B cell (primary cell): Measurements from ENCODE around the gene FGFRL1. TPM values are rescaled to one million over a fixed set of nuclear protein-coding genes. Genes with fewer than 3 reads are reported as not detected.

Experiments
- ATAC-seq: fragments of 200-7000 bp; cut with Tn5 transposase; one replicate; pipeline ENCODE4 v1.10.0; 2021; ENCODE audit warnings: low read depth, mild to moderate bottlenecking, moderate number of reproducible peaks, moderate library complexity
- CTCF ChIA-PET: fragments of 350-600 bp; sonication (Branson Sonifier 250); formaldehyde crosslinking; loops from one replicate; lab custom pipeline; 2021; ENCODE audit warnings: antibody characterized with exemption, inconsistent platforms; lab: Charles Lee
- POLR2A ChIA-PET: fragments of 350-600 bp; sonication (Branson Sonifier 250); formaldehyde crosslinking; loops from one replicate; lab custom pipeline; 2021; ENCODE audit warnings: antibody characterized with exemption; lab: Charles Lee
- DNase-seq: peaks from one replicate; pipeline ENCODE4 v3.0.0; 2013
- H2AFZ ChIP-seq: 2 replicates; pipeline ENCODE4 v1.6.1; 2012; ENCODE audit warnings: mild to moderate bottlenecking, low read depth, low read length; ENCODE audit not compliant: insufficient read depth, poor library complexity, severe bottlenecking
- H3K27ac ChIP-seq, 2 donors: 1 replicate in 1 of 2; 2 replicates in 1 of 2; pipeline ENCODE4 v1.5.1; 2012 to 2013; ENCODE audit warnings: low read length in 2 of 2, mild to moderate bottlenecking in 2 of 2, moderate library complexity in 1 of 2
- H3K27me3 ChIP-seq, 4 experiments: fragments of 200-600 bp in 1 of 4; sonication (generic) in 1 of 4; replicated peaks in 1 of 4; 1 replicate in 2 of 4; 2 replicates in 2 of 4; pipeline versions ENCODE4 v1.6.1 to v1.7.0; 2013 to 2016; ENCODE audit warnings: low read length in 3 of 4, mild to moderate bottlenecking in 2 of 4, mixed read lengths in 1 of 4, moderate library complexity in 1 of 4; ENCODE audit not compliant: insufficient read depth in 4 of 4, control insufficient read depth in 3 of 4; ENCODE audit errors: control extremely low read depth in 1 of 4
- H3K36me3 ChIP-seq, 2 experiments: replicated peaks in 1 of 2; 1 replicate in 1 of 2; 2 replicates in 1 of 2; pipeline versions ENCODE4 v1.6.1 to v1.7.1; 2013; ENCODE audit warnings: low read length in 1 of 2; ENCODE audit not compliant: insufficient read depth in 2 of 2, control insufficient read depth in 1 of 2; ENCODE audit errors: control extremely low read depth in 1 of 2, extremely low read depth in 1 of 2
- H3K4me1 ChIP-seq, 2 donors: fragments of 200-600 bp in 1 of 2; sonication (generic) in 1 of 2; 1 replicate in 1 of 2; 2 replicates in 1 of 2; pipeline versions ENCODE4 v1.5.1 to v1.6.1; 2013 to 2017; ENCODE audit warnings: low read length in 2 of 2; ENCODE audit not compliant: control insufficient read depth in 2 of 2, insufficient read depth in 2 of 2
- H3K4me2 ChIP-seq: replicated peaks from 2 replicates; pipeline ENCODE3; 2012; ENCODE audit warnings: mild to moderate bottlenecking, low read depth, low read length; ENCODE audit not compliant: poor library complexity, severe bottlenecking
- H3K4me3 ChIP-seq, 5 experiments: fragments of 200-600 bp in 1 of 5; sonication (generic) in 1 of 5; 1 replicate in 3 of 5; 2 replicates in 2 of 5; pipeline versions ENCODE4 v1.5.1 to v1.7.0; 2011 to 2016; ENCODE audit warnings: low read length in 4 of 5, mild to moderate bottlenecking in 4 of 5, low read depth in 2 of 5, control low read depth in 1 of 5, moderate library complexity in 1 of 5; ENCODE audit not compliant: insufficient read depth in 1 of 5; ENCODE audit errors: control extremely low read depth in 1 of 5, extremely low read depth in 1 of 5
- H3K79me2 ChIP-seq: fragments of 200-600 bp; sonication (generic); one replicate; pipeline ENCODE4 v1.6.0; 2016; ENCODE audit warnings: low read length; ENCODE audit not compliant: control insufficient read depth, insufficient read depth
- H3K9ac ChIP-seq: fragments of 200-600 bp; sonication (generic); 2 replicates; pipeline ENCODE4 v1.6.1; 2017; ENCODE audit warnings: mild to moderate bottlenecking, low read length, moderate library complexity
- H3K9me3 ChIP-seq, 3 donors: one replicate each; pipeline versions ENCODE4 v1.6.1 to v1.7.1; 2013; ENCODE audit warnings: low read length in 2 of 3; ENCODE audit not compliant: control insufficient read depth in 2 of 3, insufficient read depth in 1 of 3; ENCODE audit errors: control extremely low read depth in 1 of 3
- H4K20me1 ChIP-seq: 2 replicates; pipeline ENCODE4 v1.6.0; 2012; ENCODE audit warnings: mild to moderate bottlenecking, low read length; ENCODE audit not compliant: insufficient read depth, control insufficient read depth, poor library complexity, severe bottlenecking
- H3K27ac Mint-ChIP-seq: one replicate; pipeline ENCODE4 v1.8.0; 2021; ENCODE audit warnings: mixed read lengths
- H3K27me3 Mint-ChIP-seq: one replicate; pipeline ENCODE4 v1.8.0; 2021; ENCODE audit warnings: mixed read lengths
- H3K4me1 Mint-ChIP-seq: one replicate; pipeline ENCODE4 v1.8.0; 2021; ENCODE audit warnings: mixed read lengths
- H3K4me3 Mint-ChIP-seq: one replicate; pipeline ENCODE4 v1.8.0; 2021; ENCODE audit warnings: mixed read lengths
- H3K9me3 Mint-ChIP-seq: one replicate; pipeline ENCODE4 v1.8.0; 2022; ENCODE audit warnings: mixed read lengths; ENCODE audit not compliant: insufficient read depth
- CTCF ChIP-seq: fragments of 200-600 bp; IDR thresholded peaks from one replicate; pipeline ENCODE4 v1.8.0; 2022; ENCODE audit warnings: antibody characterized with exemption, mild to moderate bottlenecking
- EZH2 ChIP-seq: IDR thresholded peaks from 2 replicates; pipeline ENCODE4 v1.6.1; 2012; ENCODE audit warnings: borderline replicate concordance, low read depth, mild to moderate bottlenecking, moderate library complexity, low read length; ENCODE audit not compliant: insufficient read depth, poor library complexity, severe bottlenecking
- WGBS: methylation state at CpG from one replicate; pipeline ENCODE4 v1.1.5; 2013; ENCODE audit warnings: missing lambda C conversion rate; ENCODE audit not compliant: insufficient coverage; 5-methylcytosine and 5-hydroxymethylcytosine counted together
- intact Hi-C: fragments of 100-400 bp; cut with micrococcal nuclease; formaldehyde crosslinking; loops from one replicate; pipeline ENCODE4 v1.10.0; 2022
- polyA plus RNA-seq: library from polyadenylated mRNA; depleted of rRNA; stranded (reverse); fragments of >200 nt; gene quantifications from 2 replicates; pipeline ENCODE4 v1.2.3, GENCODE V29; 2012
- total RNA-seq, 2 donors: library from RNA; stranded (reverse); fragments of 120-200 nt in 1 of 2; gene quantifications; 1 replicate in 1 of 2; 2 replicates in 1 of 2; pipeline versions ENCODE4 v1.2.3 to v1.2.4, GENCODE V29; 2013 to 2022

The FGFRL1 gene
- total and polyA plus RNA-seq, 2 donors (not counting 1 experiment from before 2014, with no cell fraction given), result 24.1 to 28.9 TPM

GRCh38 chr4:1002631-1003251 is 8.7 kb upstream of the FGFRL1 start:
- peak overlapping the region; percentile 54 for H3K4me2 ChIP-seq
- ATAC-seq, result no peak
- WGBS, result 8% methylated on average over 56 of the region's 75 CpGs
- CTCF ChIA-PET, result no interaction called here
- no peak overlapping the region for H3K4me3 Mint-ChIP-seq
- DNase-seq, result no peak
- H3K4me1 ChIP-seq, result peaks cover 27 to 39% of the 10 kb centered on the region in 2 donors
- H3K27ac Mint-ChIP-seq, result no peak overlapping the region
- no peaks in the 10 kb centered on the region for H3K79me2 ChIP-seq
- H3K4me3 ChIP-seq, result no peak overlapping the region
- H3K36me3 ChIP-seq, result no peaks in the 10 kb centered on the region
- H3K27me3 Mint-ChIP-seq, result peaks cover 40% of the 10 kb centered on the region
- no peak for TF ChIP-seq CTCF
- peak; percentile 60 for TF ChIP-seq EZH2
- POLR2A ChIA-PET, result no interaction called here
- H3K9me3 Mint-ChIP-seq, result peaks cover 3% of the 10 kb centered on the region
- peaks cover 28% of the 10 kb centered on the region for H3K4me1 Mint-ChIP-seq
- H4K20me1 ChIP-seq, result peaks cover 6% of the 10 kb centered on the region
- intact Hi-C loops, result no loop called here
- H3K27ac ChIP-seq, result no peak overlapping the region
- no peak overlapping the region for H3K9ac ChIP-seq
- peaks cover 0 to 74% (median 36%) of the 10 kb centered on the region in 4 experiments for H3K27me3 ChIP-seq
- peaks cover 0 to 50% (median 0%) of the 10 kb centered on the region in 3 donors for H3K9me3 ChIP-seq
- H2AFZ ChIP-seq, result no peak overlapping the region

- Histone ChIP-seq H3K79me2 (no peaks in the 10 kb centered on the region), H3K4me3 (no peak overlapping the region), H3K9ac (no peak overlapping the region), H3K36me3 (no peaks in the 10 kb centered on the region), H3K4me2 (peak overlapping the region; percentile 33), H3K27ac (no peak overlapping the region), H3K27me3 (peaks cover 0 to 74% (median 31%) of the 10 kb centered on the region in 4 experiments), H3K4me1 (peaks cover 23 to 32% of the 10 kb centered on the region in 2 donors), H2AFZ (no peak overlapping the region), H4K20me1 (no peaks in the 10 kb centered on the region), H3K9me3 (peaks cover 0 to 44% (median 0%) of the 10 kb centered on the region in 3 donors)
- peaks cover 22% of the 10 kb centered on the region for H3K4me1 Mint-ChIP-seq
- POLR2A ChIA-PET, result no interaction called here
- peaks cover 41% of the 10 kb centered on the region for H3K27me3 Mint-ChIP-seq
- WGBS, result 32% methylated on average over 51 of the region's 63 CpGs
- H3K4me3 Mint-ChIP-seq, result no peak overlapping the region
- TF ChIP-seq CTCF (no peak), EZH2 (no peak)
- intact Hi-C loops, result no loop called here
- CTCF ChIA-PET, result no interaction called here
- H3K27ac Mint-ChIP-seq, result no peak overlapping the region
- peaks cover 3% of the 10 kb centered on the region for H3K9me3 Mint-ChIP-seq
- no peak for DNase-seq
- ATAC-seq, result no peak
Observed at GRCh38 chr4:1003271-1004070, 8.0 kb upstream of the FGFRL1 start.
